ELR (cell line): ENCODE measurements around the gene COL13A1.

Source experiments
- DNase-seq: peaks from one replicate; pipeline ENCODE4 v3.0.0-alpha.2; 2015; ENCODE audit warnings: low read depth

Gene COL13A1

DNA sequence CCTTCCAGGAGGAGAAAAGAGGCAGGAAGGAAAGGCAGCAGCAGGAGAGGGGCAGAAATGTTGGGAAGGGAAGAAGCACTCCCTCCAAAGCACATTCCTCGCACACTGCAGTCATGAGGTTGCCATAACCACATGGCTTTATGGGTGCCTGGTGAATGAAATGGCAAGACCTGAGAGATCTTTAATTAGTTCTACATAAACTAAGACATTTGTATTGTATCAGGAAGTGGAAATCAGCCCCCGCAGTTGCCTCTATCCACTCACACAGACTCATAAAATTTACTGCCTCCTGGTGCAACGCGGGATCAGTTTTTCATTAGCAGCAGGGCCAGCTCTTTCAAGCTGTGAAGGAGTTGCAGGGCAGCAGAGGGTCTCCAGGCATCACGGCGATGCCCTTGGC is 106.4 kb downstream of the COL13A1 start:
- no peak for DNase-seq

- DNase-seq: no peak
These were observed 108.9 kb downstream of the COL13A1 start for GRCh38 chr10:69910561-69910960.

- no peak for DNase-seq
These were observed 110.2 kb downstream of the COL13A1 start for GRCh38 chr10:69911613-69912528.

DNA sequence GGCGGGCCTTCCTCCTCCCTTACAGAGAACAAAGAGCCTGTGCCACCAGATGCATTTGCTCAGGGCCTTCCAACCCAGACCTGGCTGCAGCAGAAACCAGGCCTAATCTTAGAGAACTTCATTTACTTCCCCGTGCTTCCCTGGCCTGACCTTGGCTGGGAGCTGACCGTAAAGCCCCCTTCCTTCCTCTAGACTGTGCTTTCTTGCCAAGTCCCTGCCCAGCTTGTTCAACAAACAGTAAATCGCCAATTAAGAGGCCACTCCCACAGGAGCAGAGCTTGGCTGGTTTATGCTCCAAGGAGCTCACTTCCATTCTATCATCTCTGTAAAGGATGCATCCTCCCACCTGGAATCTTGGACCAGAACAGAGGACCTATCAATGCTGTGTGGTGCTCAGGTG is 110.9 kb downstream of the COL13A1 start:
- no peak for DNase-seq

DNA sequence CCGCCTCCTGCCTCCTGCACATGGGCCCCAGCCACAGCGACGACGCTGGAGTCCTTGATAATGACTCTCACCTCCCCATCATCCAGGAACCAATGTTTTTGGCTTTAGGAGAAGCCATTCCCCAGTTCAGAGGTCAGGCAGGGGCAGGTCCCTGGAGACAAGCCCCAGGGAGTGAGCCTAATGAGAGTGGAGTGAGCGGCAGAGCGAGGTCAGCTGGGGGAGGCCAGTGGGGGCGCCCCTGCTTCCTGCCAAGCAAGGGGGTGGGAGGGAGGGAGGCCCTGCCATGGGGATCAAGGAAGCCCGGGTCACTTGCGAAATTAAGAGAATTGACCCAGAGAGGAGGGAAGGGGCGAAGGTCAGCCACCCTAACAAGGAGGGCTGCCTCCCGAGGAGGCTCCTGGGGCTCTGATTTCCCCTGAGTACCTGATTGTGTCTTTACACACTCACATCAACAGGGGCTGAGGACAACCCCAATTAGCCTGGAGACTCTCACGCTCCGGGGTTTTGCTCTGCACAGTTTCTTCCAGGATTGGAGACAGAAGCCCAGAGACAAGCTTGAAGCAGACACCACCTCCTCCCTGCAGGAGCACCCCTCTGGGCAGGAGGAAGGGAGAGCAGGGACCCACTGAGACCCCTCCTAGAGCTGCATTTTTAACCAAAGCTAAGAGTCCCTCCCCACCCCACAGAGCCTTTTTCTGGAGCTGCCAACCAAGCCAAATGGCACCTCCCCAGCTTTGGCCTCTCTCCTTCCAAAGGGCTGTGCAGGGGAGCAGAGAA is 112.1 kb downstream of the COL13A1 start:
- DNase-seq: no peak

DNA sequence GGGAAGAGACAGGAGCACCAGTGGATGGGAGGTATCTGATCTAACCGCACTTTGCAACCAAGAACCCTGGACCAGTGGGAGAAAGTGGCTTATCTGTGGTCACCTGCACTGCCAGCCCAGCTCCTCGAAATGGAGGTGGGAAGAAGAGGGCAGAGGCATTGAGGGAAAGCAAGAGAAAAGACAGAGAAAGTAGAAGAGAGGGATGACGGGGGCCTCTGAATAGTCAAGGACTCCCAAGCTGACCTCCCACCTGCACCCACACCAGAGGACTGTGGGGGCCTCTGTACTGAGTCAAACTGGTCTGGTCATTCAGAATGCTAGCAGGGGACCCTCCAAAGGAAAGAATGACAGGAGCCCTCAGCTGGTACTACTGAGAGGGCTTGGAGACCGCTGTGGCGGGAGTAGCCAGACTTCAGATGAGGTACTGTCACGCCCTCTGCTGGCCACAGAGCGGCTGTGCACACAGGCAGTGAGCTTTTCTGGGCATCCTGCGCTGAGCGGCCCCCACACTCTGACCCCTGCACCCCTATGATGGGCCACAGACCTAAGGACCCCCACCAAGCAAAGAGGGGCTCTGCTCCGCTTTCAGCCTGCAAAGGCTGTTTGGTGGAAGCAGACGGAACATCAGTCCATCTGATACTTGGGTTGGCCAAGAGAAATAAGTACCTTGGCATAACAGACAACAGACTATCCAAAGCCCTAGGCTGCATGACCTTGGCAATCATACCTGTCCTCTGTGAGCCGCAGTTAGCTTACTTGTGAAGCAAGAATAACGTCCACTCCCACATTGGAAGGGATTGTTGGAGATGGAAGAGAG is 112.9 kb downstream of the COL13A1 start:
- peak; percentile 72 for DNase-seq

DNA sequence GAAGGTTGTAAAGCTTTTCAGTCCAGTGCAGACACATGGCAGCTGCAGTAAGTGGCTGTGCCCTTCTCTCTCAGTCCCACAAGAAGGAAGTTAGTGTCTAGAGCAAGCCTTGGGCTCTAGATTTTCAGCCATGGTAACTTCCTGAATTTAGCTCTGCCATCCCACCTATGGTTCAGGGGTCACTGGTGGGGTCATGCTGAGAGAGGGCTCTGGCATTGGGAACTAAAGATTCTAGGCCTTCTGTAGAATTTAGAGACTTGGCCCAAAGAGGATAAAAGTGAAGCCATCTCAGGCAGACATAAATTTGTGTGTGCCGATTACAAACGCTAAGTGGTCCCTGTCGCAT is 113.5 kb downstream of the COL13A1 start:
- no peak for DNase-seq

DNA sequence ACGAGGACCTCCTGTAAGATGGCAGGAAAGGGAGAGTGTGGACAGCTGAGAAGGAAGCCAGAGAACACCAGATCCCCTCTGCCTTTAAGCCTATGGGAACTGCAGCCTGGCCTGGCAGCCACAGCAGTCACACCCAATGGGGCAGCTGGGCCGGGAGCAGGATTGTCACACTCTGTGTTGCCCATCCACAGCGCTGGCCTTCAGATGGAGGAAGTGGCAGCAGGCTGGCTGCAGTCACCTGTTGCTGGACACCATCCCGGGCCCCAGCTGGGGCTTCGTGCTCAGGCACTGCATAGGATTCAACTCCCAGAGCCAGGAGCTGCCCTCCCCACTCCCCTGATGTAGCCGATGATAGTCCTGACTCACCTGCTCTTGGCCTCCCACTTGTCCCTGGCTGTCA is 114.4 kb downstream of the COL13A1 start:
- DNase-seq: no peak

- no peak for DNase-seq
These were observed 116.3 kb downstream of the COL13A1 start for GRCh38 chr10:69918036-69918435.

GRCh38 chr10:69919250-69919649 is 117.5 kb downstream of the COL13A1 start:
- no peak for DNase-seq

DNA sequence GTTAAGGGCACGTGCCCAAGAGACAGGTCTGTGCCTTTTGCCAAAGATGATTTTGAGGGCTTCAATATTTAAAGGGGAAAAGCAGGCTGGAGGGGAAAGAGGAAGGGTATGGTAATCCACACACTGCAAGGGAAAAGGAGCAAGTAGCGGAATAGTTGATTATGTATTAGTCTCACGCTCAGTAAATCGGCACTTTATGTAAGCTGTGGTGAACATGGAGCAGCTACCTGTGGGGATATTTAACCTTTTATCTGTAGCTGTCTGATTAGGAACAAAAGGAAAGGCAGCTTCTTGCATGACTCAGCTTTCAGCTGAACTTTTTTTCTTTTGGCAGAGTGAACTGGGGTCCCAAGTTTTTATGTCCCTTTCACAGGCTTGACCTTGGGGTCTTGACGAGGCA is 123.4 kb downstream of the COL13A1 start:
- no peak for DNase-seq

GRCh38 chr10:69928339-69928738 is 126.6 kb downstream of the COL13A1 start:
- no peak for DNase-seq

GRCh38 chr10:69929575-69929974 is 127.9 kb downstream of the COL13A1 start:
- DNase-seq: no peak

GRCh38 chr10:69934768-69935167 is 133.1 kb downstream of the COL13A1 start:
- no peak for DNase-seq

DNA sequence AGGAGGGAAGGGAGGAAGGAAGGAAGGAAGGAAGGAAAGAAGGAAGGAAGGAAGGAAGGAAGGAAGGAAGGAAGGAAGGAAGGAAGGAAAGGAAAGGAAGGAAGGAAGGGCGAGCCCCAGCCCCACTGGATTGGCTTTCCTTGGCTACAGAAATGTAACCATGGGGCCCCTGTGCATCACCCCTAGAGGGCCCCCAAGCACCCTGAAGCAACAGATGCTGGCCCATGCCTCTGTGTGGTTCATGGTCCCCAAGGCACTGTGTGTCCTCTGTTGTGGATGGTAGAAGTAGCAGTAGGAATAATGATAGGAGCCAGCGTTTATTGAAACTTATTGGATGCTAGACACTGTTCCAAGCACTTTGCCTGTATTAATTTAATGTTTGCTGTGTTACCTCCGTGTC is 134.4 kb downstream of the COL13A1 start:
- DNase-seq: peak; percentile 10

GRCh38 chr10:69938541-69938991 is 136.9 kb downstream of the COL13A1 start:
- no peak for DNase-seq

GRCh38 chr10:69939061-69939460 is 137.4 kb downstream of the COL13A1 start:
- no peak for DNase-seq

DNA sequence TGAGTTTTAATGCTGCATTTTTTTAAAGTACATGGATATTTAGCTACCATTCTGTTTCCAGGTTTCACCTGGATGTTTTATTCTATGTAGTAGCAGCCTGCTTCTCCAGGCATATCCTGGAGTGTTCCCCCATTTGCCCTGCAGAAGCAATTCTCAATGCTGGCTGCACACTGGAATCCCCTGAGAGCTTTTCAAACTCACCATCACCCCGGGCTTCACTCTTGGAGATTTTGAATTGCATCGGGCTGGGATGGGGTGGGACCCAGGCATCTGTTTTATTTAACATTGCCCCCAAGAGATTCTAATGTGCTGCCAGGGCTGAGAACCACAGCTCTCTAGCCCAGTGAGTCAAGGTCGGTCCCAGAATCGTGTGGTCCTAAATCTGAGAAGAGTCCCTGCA is 137.8 kb downstream of the COL13A1 start:
- DNase-seq: no peak

DNA sequence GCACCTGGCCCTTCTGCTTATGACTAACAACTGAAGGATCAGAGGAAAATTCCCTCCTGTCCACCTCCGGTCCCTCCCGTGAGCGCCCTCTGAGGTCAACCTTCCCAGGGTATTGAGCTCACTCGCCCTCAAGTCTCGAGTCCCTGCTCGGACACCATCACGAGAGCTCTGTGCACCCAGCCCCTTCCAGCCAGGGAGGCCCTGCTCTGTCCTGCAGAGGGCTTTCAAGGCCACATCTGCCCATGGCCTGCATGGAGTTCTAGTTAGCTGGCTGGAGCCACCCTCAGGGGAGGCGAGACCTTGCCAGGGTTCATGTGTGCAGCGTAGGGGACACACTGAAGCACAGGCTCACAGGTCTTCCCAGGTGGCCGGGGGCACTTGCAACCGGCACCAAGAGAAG is 140.0 kb downstream of the COL13A1 start:
- DNase-seq: no peak

DNA sequence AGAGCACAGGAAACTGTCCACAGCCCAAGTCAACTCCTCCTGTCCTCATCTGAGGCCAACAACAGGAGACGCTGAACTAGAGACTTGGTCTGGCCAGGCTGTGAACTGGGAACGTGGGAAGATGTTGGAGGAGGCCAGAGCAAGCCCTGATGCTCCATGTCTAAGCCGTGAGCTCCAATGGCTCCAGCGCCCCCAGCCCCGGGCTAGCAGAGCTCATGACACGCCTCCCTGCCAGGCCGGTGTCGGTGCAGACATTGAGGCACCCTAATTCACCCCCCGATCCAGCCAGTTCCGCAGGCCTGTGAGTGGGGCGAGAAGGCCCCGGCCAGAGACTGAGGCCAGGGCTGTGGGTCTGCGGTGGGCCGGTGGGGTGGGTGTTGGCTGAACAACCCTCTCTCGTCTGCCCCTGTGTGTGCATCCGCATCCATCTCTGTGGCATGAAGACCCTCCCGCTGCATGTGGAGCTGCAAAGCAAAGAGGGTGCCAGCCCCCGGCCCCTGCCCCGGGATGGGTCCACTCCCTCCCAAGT is 141.7 kb downstream of the COL13A1 start:
- no peak for DNase-seq

- DNase-seq: no peak
These were observed 143.1 kb downstream of the COL13A1 start for GRCh38 chr10:69944761-69945160.

- no peak for DNase-seq
These were observed 146.6 kb downstream of the COL13A1 start for GRCh38 chr10:69948261-69948660.
